Retinal pigment epithelial cell (primary cell): ENCODE results near the gene SLC1A5.
A peak's percentile ranks its signal among the peaks of the same experiment; 100 is the strongest.

Experiments used
- DNase-seq: peaks from one replicate; pipeline ENCODE4 v3.0.0-alpha.2; 2010; ENCODE audit warnings: low read depth
- H3K4me3 ChIP-seq: 2 replicates; pipeline ENCODE4 v1.5.1; 2011; ENCODE audit warnings: mild to moderate bottlenecking, low read length, control low read depth, moderate library complexity
- CTCF ChIP-seq: conservative IDR thresholded peaks from 2 replicates; pipeline ENCODE4 v1.5.1; 2011; ENCODE audit warnings: low read depth, low read length, control low read depth, inconsistent platforms

The SLC1A5 gene

GRCh38 chr19:46745521-46746280 is 42.7 kb downstream of the SLC1A5 start, which contains the start of gene FKRP:
Gene FKRP (plus strand): TSS chr19:46746057. CDS start chr19:46755451, 9,394 bp downstream.
- no peak for DNase-seq
- TF ChIP-seq CTCF, result no peak
- peak within 1 kb of the TSS; percentile 88 for H3K4me3 ChIP-seq

GRCh38 chr19:46745030-46745429 is 43.4 kb downstream of the SLC1A5 start:
- DNase-seq, result no peak
- TF ChIP-seq CTCF, result no peak
- H3K4me3 ChIP-seq, result peak overlapping the region; percentile 88

GRCh38 chr19:46744005-46744691 is 44.2 kb downstream of the SLC1A5 start:
- DNase-seq, result no peak
- no peak for TF ChIP-seq CTCF
- H3K4me3 ChIP-seq, result peak overlapping the region; percentile 88

GRCh38 chr19:46742926-46743480 is 45.4 kb downstream of the SLC1A5 start:
- H3K4me3 ChIP-seq, result no peak overlapping the region
- DNase-seq, result no peak
- no peak for TF ChIP-seq CTCF

GRCh38 chr19:46741447-46741846 is 46.9 kb downstream of the SLC1A5 start:
- no peak for TF ChIP-seq CTCF
- no peak overlapping the region for H3K4me3 ChIP-seq
- no peak for DNase-seq

- H3K4me3 ChIP-seq, result no peak overlapping the region
- no peak for TF ChIP-seq CTCF
- DNase-seq, result no peak
Observed at GRCh38 chr19:46739290-46739771, 49.1 kb downstream of the SLC1A5 start.
